GM13977 (cell line): ENCODE measurements around the gene CXCL17.
A peak's percentile ranks its signal among the peaks of the same experiment; 100 is the strongest.

Source experiments
- DNase-seq: peaks from one replicate; pipeline ENCODE4 v3.0.0; 2012; ENCODE audit warnings: low spot score
- in situ Hi-C: fragments of 300-500 bp; cut with MboI; formaldehyde crosslinking; loops from one replicate; pipeline ENCODE4 v1.12.0; 2022; ENCODE audit warnings: low sequenced_read_pairs, low pct_unique_long_range_greater_than_20kb, mixed read lengths, inconsistent platforms; ENCODE audit not compliant: unreplicated experiment
- TF ChIP-seq, protein P1 (sequence below): IDR thresholded peaks from 2 replicates; pipeline ENCODE4 v1.5.1; 2012; ENCODE audit warnings: mild to moderate bottlenecking, control low read depth; ENCODE audit not compliant: insufficient read depth; ENCODE audit errors: extremely low read depth, missing control alignments

Gene CXCL17

DNA sequence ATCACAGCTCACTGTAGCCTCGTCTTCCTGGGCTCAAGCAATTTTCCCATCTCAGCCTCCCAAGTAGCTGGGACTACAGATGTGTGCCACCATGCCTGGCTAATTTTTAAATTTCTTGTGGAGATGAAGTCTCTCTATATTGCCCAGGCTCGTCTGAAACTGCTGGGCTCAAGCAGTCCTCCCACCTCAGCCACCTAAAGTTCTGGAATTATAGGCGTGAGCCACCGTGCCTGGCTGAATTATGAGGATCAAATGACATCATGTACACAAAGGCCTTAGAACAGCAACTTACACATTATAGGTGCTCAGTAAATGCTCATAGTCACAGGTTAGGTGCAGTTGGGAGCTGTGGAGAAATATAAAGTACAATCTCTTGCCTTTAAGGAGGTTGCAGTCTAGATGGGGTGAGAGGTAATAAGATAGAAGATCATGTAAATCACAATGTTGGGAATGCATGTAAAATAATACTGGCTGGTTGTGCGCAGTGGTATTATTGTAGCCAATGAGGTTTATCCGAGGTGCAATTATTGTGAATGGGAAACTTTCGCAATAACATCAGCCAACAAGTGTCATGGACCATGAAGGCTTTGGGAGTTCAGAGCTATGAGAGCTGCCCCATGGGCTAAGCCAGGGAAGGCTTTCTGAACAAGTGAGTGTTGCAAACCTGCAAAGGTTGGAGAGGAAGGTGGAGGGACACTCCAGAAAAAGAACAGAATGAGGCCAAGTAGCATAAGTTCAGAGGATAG, 29.8 kb upstream of the CXCL17 start:
- TF ChIP-seq, protein P1, sequence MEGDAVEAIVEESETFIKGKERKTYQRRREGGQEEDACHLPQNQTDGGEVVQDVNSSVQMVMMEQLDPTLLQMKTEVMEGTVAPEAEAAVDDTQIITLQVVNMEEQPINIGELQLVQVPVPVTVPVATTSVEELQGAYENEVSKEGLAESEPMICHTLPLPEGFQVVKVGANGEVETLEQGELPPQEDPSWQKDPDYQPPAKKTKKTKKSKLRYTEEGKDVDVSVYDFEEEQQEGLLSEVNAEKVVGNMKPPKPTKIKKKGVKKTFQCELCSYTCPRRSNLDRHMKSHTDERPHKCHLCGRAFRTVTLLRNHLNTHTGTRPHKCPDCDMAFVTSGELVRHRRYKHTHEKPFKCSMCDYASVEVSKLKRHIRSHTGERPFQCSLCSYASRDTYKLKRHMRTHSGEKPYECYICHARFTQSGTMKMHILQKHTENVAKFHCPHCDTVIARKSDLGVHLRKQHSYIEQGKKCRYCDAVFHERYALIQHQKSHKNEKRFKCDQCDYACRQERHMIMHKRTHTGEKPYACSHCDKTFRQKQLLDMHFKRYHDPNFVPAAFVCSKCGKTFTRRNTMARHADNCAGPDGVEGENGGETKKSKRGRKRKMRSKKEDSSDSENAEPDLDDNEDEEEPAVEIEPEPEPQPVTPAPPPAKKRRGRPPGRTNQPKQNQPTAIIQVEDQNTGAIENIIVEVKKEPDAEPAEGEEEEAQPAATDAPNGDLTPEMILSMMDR = no peak
- in situ Hi-C loops = no loop called here
- no peak for DNase-seq

DNA sequence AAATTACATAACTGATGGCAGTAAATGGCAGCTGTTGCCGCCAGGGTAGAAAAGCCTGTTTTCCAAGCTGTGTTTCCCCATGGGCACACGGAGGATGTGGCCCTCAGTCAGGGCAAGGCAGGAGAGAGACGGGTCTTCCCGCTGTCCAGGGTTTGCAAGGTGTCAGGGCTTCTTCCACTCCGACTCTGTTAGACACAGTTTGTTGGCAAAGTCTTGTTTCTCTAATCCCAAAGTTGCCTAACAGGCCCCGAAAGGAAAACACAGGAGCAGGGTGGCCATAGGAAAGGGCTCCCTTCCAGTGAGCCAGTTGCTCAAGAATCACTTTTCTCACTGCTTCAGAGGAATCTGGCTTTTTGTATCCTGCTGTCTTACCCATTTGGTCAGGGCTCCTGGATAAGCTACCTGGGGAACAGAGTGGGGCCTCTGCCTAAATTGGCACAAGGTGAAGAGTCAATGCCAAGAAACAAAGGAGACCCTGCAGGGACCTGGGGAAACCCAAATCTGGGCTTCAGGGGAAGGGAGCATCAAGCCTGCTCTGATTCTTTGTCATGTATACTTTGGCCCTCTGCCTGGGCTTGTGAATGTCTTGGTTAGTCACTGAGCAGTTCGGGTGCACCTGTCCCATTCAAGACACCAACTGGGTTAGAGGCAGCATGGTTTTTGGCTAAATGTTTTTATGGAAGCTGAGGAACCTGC, 29.0 kb upstream of the CXCL17 start:
- in situ Hi-C loops = no loop called here
- no peak for DNase-seq

DNA sequence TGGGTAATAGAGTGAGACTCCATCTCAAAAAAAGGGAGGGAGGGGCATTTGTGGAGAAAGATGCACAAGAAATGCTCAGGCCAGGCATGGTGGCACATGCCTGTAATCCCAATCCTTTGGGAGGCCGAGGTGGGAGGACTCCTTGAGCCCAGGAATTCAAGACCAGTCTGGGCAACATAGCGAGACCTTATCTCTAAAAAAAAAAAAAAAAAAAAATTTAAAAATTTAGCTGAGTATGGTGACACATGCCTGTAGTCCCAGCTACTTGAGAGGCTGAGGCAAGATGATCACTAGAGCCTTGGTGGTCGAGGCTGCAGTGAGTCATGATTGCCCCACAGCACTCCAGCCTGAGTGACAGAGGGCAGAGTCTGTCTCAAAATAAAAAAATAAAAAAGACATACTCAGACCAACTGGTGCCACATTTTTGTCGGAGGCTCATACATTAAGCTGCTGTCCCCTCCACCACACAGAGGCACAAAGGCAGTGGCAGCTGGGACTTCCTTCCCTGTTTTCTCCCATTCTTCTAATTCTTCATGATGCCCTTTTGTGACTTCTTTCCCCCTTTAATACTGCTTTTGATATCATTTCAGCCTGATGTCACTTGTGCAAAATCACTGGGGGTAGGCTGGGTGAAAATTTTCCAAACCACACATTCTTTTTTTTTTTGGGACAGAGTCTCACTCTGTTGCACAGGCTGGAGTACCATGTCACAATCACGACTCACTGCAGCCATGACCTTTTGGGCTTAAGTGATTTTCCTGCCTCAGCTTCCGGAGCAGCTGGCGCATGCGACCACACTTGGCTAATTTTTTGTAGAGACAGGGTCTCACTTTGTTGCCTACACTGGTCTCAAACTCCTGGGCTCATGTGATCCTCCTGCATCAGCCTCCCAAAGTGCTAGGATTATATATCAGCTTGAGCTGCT, 26.8 kb upstream of the CXCL17 start:
- in situ Hi-C loops = loop anchor here (5.0 kb wide), 1 partner anchor 43 kb away; no protein-coding TSS in a partner anchor
- TF ChIP-seq, protein P1 = no peak
- DNase-seq = no peak

More for the DNA sequence above, 29.0 kb upstream of the CXCL17 start:
- TF ChIP-seq, protein P1 = no peak

DNA sequence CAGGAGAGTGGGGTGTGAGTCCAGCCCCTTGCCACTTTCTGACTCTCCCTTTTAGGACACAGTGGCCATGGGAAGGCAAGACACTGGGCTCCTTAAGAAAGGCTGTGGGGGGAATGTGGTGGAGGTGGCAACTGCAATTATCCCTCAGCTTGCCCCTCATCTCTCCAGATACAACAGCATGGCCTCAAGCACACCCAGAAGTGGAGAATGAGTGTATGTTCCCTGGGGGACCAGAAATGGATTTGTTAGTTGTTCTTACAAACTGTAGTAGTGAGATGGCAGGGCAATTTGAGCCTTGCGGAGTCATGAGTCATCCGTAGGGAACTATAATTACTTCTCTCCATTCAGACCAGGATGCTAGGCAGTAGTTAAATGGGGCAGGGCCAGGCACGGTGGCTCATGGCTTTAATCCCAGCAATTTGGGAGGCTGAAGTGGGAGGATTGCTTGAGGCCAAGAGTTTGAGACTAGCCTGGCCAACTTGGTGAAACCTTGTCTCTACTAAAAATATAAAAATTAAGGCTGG, 25.6 kb upstream of the CXCL17 start:
- in situ Hi-C loops = loop anchor here (5.0 kb wide), 1 partner anchor 44 kb away; no protein-coding TSS in a partner anchor
- TF ChIP-seq, protein P1 = no peak
- no peak for DNase-seq

DNA sequence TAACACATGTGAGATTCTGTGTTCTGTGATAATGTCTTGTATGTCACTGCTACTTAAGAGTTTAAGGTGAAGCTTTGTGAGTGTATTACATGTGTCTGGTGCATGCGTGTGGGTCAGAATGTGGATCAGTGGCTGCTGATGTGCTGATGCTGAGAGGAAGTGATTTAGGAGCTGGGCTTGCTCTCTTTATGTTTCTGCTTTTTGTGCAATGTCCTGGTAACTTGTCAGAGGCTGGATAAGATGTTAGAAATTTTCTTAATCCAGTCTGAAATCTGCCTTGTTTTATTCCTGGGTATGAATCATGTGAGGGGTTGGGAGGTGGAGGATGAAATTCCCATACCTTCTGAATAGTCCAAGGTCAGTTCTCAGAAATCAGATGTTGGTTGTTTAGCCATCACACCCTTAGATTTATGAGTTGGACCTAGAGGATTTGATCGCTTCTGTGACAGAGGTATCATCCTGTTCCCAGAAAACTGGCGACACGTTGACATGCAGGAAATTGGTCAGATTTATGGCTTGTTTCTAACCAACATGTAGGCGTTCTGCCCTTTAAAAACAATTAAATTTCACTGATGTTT, 24.5 kb upstream of the CXCL17 start:
- DNase-seq = peak; percentile 30
- in situ Hi-C loops = loop anchor here (5.0 kb wide), 1 partner anchor 45 kb away; no protein-coding TSS in a partner anchor
- TF ChIP-seq, protein P1 = no peak
